Epithelial cell of esophagus (primary cell): Measurements from ENCODE around the gene FNDC10.

Experiments
- DNase-seq: peaks from one replicate; pipeline ENCODE4 v3.0.0; 2010; ENCODE audit warnings: low read depth
- H3K4me3 ChIP-seq: 2 replicates; pipeline ENCODE4 v1.5.1; 2011; ENCODE audit warnings: mild to moderate bottlenecking, low read length, control low read depth
- TF ChIP-seq, protein P1 (sequence below): IDR thresholded peaks from 2 replicates; pipeline ENCODE4 v1.5.1; 2011; ENCODE audit warnings: low read depth, mild to moderate bottlenecking, low read length, control low read depth, inconsistent platforms; ENCODE audit not compliant: insufficient read depth; ENCODE audit errors: missing control alignments

The FNDC10 gene

DNA sequence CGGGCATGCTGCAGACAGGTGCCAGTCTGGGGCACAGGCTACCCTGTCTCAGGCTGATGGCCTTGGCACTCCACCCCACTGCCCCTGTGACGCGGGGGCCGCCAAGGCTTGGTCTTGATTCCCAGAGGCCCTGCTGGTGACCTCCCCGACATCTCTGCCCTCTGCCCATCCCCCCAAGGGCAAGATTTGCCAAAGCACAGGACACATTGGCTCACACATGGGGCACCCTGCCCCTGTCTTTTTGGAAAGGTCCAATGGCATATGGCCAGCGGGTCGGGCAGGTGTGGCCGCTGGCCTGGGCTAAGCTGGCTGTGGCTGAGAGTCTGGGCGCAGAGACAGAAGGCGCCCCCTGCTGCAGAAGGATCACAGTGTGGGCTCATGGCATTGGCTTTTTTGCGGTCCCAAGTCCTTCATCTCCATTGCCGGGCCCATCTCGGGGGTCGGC, 20.0 kb upstream of the FNDC10 start:
- DNase-seq, result no peak
- H3K4me3 ChIP-seq, result no peak overlapping the region
- TF ChIP-seq, protein P1, sequence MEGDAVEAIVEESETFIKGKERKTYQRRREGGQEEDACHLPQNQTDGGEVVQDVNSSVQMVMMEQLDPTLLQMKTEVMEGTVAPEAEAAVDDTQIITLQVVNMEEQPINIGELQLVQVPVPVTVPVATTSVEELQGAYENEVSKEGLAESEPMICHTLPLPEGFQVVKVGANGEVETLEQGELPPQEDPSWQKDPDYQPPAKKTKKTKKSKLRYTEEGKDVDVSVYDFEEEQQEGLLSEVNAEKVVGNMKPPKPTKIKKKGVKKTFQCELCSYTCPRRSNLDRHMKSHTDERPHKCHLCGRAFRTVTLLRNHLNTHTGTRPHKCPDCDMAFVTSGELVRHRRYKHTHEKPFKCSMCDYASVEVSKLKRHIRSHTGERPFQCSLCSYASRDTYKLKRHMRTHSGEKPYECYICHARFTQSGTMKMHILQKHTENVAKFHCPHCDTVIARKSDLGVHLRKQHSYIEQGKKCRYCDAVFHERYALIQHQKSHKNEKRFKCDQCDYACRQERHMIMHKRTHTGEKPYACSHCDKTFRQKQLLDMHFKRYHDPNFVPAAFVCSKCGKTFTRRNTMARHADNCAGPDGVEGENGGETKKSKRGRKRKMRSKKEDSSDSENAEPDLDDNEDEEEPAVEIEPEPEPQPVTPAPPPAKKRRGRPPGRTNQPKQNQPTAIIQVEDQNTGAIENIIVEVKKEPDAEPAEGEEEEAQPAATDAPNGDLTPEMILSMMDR, result peak; percentile 21

DNA sequence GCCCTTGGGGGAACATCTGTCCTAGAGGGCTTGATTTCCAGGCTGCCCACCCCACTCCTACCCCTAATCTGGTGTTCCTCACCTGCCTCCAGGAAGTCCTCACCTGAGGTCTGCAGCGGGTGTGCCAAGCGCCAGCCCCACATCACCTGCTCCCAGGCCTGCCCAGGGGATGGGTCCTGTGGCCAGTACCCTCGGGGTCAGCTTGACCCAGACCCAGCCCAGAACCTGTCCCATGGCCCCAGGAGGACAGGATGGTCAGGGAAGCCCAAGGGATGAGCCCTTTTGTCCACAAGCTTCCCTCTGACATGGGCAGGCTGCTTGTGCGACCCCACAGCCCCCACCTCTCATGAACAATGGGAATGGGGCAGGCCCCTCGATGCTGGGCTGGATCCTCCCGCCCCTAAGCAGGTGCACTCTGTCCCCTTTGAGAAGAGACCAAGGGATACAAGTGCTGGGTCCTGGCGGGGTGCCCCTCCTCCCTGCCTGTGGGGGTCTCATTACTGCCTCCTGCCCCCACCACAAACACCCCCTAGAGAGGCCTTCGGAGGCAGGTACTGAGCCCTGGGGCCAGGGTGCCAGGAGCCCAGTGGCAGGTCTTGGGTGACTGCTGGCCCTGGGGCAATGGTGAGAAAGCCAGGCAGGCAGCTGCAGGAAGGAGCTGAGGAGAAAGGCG, 18.6 kb upstream of the FNDC10 start:
- DNase-seq, result no peak
- TF ChIP-seq, protein P1, result no peak
- no peak overlapping the region for H3K4me3 ChIP-seq

DNA sequence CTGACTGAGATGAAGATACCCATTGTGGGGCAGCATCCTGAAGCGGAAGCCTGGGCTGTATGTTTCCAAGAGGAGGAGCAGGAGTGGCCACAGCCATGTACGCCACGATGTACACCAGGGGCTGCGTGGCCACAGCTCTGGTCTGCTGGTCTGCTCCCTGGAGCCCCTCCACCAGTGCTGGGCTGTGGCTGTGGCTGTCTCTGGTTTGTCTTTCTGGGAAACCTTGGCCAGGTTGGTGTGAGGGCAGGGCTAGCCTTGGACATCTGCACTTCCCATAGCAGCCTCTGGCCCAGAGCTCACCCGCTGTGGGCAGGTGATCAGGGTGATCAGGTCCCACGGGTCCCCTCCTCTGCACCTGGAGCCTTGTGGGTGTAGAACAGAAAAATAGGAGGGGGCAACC, 18.0 kb upstream of the FNDC10 start:
- no peak for DNase-seq
- TF ChIP-seq, protein P1, result no peak
- H3K4me3 ChIP-seq, result no peak overlapping the region

DNA sequence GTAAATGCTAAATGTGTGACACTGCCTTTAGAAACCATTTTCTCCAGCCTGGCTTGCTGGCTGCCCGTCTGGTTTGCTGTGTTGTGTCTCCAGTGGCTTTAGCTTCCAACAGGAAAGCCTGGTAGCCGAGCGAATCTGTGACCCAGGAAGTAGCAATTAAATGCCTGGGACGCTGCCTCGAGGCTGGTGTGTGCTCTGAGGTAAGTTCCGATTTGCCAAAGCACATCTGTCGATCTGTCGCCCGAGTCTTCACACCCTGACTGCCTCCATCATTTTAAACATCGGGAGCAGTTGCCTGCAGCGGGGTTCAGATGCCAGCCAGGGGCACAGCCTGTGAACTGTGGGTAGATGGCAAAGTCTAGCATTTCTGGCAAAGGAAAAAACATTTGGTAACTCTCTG, 17.6 kb upstream of the FNDC10 start:
- TF ChIP-seq, protein P1, result no peak
- DNase-seq, result no peak
- H3K4me3 ChIP-seq, result no peak overlapping the region

DNA sequence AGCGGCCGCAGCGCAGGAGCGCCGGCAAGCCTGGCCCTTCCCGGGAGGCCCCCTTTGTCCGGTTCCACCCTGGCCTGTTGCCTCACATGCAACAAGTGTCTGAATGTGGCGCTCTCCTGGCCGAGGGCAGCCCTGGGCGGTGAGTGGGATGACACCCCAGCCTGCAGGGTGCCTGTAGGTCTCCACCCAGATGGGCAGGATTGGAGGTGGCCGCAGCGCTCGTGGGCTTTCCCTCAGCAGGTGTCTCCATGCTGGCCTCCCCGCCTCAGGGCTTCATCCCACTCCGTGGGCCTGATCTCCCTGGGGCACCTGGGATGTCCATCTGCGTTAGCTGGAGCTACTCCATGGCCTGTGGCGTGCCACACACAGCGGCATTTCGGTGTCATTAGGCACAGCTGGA, 16.9 kb upstream of the FNDC10 start:
- H3K4me3 ChIP-seq, result peak overlapping the region; percentile 62
- no peak for DNase-seq
- TF ChIP-seq, protein P1, result no peak

DNA sequence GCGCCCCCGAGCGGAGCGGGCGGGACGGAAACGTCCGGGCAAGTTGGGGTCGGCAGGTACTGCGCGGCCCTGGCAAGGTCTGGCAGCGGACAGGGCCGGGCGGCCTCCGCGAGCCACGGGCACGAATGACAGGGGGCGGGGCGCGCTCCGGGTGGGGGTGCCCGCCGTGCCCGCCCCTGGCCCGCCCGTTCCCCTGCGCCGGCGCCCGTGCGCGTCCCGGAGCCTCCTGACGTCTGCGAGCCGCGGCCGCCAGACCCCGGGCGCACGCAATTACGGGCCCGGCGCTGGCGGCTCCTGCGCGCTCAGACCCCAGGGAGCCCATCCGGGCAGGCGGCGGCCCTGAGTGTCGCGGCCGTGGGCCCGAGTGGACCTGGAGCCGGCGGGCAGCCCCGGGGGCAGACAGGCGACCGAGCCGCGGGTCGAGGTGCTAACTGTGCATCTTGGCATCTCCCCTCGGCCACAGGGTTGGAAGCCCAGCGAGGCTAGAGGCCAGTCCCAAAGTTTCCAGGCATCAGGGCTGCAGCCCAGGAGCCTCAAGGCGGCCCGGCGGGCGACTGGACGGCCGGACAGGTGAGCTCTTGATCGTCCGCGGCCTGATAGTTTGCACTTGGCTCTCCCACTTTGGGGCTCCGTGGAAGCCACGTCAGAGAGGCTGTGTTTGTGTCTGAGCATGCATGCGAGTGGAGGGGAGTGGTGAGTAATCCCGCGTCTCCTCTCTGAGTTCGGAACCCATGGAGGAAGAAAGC, 16.3 kb upstream of the FNDC10 start:
- peak overlapping the region; percentile 62 for H3K4me3 ChIP-seq
- TF ChIP-seq, protein P1, result no peak
- peak; percentile 50 for DNase-seq
